ENCODE results near the gene KRT82. TPM values are rescaled to one million over a fixed set of nuclear protein-coding genes. Genes with fewer than 3 reads are reported as not detected.

The KRT82 gene
- total RNA-seq, 2 donors from 2014 or later: not detected

DNA sequence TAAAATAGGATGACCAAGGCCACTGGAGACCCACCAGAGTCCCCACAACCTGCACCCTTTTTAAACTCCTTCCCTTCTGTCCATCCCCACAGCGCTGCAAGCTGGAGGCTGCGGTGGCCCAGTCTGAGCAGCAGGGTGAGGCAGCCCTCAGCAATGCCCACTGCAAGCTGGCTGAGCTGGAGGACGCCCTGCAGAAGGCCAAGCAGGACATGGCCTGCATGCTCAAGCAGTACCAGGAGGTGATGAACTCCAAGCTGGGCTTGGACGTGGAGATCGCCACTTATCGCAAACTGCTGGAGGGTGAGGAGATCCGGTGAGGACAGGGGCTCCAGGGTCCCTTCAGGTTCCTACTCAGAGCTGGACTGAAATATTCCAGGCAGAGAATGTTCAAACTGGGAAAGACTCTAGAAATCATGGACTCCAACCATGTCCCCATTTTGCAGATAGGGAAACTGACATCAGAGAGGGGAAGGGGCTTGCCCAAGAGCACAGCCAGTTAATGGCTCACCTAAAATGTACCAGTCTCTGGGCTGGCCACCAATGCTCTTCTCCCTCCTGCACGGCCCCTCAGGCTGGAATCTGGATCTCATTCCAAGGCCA lies 56.0 kb downstream of the KRT82 start:
- H3K36me3 ChIP-seq (ENCODE audit: control insufficient read depth, insufficient read depth, low read length): no peaks in the 10 kb centered on the region
- Mint-ChIP-seq H3K27me3 (ENCODE audit: insufficient read depth) (no peaks in the 10 kb centered on the region), H3K4me1 (peaks cover 4% of the 10 kb centered on the region), H3K27ac (no peak overlapping the region), H3K4me3 (no peak overlapping the region), H3K36me3 (ENCODE audit: low read depth) (no peaks in the 10 kb centered on the region), H3K9me3 (no peaks in the 10 kb centered on the region)
- H3K4me1 ChIP-seq (ENCODE audit: control insufficient read depth, insufficient read depth, low read length): no peaks in the 10 kb centered on the region
- no peak overlapping the region for H3K4me3 ChIP-seq (ENCODE audit: low read length)
- H3K27ac ChIP-seq (ENCODE audit: low read depth, low read length): no peak overlapping the region
- no peak overlapping the region for H3K9ac ChIP-seq (ENCODE audit: extremely low read depth, low read length, poor library complexity, severe bottlenecking)
- no peaks in the 10 kb centered on the region for H3K9me3 ChIP-seq (ENCODE audit: control insufficient read depth, low read length)
- 89 to 95% methylated on average over 5 to 8 of the region's 8 CpGs for WGBS, 2 experiments (ENCODE audit: insufficient coverage in 1 of 2, insufficient read length in 1 of 2)
- H3K27me3 ChIP-seq (ENCODE audit: control insufficient read depth, insufficient read depth, low read length, poor library complexity, severe bottlenecking): peaks cover 7% of the 10 kb centered on the region
- peak; percentile 44 for DNase-seq
- TF ChIP-seq, protein P1, sequence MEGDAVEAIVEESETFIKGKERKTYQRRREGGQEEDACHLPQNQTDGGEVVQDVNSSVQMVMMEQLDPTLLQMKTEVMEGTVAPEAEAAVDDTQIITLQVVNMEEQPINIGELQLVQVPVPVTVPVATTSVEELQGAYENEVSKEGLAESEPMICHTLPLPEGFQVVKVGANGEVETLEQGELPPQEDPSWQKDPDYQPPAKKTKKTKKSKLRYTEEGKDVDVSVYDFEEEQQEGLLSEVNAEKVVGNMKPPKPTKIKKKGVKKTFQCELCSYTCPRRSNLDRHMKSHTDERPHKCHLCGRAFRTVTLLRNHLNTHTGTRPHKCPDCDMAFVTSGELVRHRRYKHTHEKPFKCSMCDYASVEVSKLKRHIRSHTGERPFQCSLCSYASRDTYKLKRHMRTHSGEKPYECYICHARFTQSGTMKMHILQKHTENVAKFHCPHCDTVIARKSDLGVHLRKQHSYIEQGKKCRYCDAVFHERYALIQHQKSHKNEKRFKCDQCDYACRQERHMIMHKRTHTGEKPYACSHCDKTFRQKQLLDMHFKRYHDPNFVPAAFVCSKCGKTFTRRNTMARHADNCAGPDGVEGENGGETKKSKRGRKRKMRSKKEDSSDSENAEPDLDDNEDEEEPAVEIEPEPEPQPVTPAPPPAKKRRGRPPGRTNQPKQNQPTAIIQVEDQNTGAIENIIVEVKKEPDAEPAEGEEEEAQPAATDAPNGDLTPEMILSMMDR (conservative IDR thresholded peaks at IDR 0.05): no peak

DNA sequence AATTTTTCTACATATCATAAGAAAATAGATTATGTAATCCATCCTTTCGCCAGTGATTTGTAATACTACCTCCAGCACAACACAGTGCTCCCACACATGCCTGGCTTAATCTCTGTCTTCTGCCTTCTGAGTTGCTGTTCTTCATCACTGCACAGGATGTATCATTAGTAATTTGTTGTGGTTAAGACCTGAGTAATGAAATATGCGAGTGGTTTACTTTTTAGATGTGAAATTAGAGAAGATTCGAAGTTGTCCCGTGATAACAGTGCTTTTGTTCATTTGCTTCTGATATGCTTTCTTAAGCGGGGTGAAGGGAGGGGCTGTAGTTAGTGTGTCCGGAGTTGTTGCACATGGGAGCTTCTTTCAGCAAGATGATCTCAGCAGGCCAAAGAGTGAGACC lies 56.9 kb downstream of the KRT82 start:
- no peaks in the 10 kb centered on the region for H3K27me3 Mint-ChIP-seq (ENCODE audit: insufficient read depth)
- no peak overlapping the region for H3K27ac Mint-ChIP-seq
- H3K4me3 Mint-ChIP-seq: no peak overlapping the region
- Histone ChIP-seq H3K27ac (ENCODE audit: low read depth, low read length) (no peak overlapping the region), H3K9me3 (ENCODE audit: control insufficient read depth, low read length) (no peaks in the 10 kb centered on the region), H3K27me3 (ENCODE audit: control insufficient read depth, insufficient read depth, low read length, poor library complexity, severe bottlenecking) (peaks cover 7% of the 10 kb centered on the region), H3K36me3 (ENCODE audit: control insufficient read depth, insufficient read depth, low read length) (no peaks in the 10 kb centered on the region), H3K4me3 (ENCODE audit: low read length) (no peak overlapping the region), H3K9ac (ENCODE audit: extremely low read depth, low read length, poor library complexity, severe bottlenecking) (no peak overlapping the region), H3K4me1 (ENCODE audit: control insufficient read depth, insufficient read depth, low read length) (no peaks in the 10 kb centered on the region)
- TF ChIP-seq, protein P1 (conservative IDR thresholded peaks at IDR 0.05): no peak
- H3K9me3 Mint-ChIP-seq: no peaks in the 10 kb centered on the region
- H3K4me1 Mint-ChIP-seq: peaks cover 4% of the 10 kb centered on the region
- 88 to 93% methylated on average over 5 to 6 of the region's 6 CpGs for WGBS, 2 experiments (ENCODE audit: insufficient coverage in 1 of 2, insufficient read length in 1 of 2)
- DNase-seq: no peak
- H3K36me3 Mint-ChIP-seq (ENCODE audit: low read depth): no peaks in the 10 kb centered on the region

DNA sequence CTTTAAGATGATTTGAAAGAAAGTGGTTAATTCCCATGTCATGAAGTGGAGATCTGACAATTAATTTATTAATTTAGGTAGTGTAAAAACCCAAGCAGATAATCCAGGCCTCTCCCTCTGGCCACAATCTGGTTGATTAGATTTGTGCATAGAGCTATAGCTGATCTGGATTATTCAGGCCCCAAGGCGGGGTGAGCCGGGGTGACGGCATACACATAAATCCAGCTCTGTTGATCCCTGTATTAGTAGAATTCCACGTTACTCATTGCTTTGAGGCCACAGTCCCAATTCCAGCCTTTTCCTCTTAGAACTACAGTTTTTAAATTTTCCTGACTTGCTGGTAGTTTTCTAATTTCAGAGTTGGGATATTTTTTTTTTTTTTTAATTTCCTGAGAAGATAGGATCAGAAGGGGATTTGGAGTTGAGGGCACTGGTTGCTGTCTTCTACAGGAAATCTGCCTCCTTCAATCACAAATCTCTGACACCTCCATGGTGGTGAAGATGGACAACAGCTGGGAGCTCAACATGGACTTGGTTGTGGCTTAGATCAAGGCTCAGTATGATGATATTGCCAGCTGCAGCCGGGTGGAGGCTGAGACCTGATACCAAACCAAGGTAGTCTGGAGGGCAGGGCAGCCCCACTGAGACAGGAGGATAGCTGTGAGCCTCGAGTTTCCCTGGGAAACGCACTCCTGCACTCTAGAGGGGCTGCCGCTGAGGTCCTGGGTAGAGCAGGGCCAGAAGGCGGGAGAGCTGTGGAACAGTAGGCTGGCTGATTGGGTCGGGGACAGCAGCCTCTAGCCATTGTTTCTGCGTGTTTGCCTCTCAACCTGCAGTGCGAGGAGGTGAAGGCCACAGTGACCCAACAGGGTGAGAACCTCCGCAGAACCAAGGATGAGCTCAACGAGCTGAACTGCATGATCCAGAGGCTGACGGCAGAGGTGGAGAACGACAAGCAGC lies 58.3 kb downstream of the KRT82 start:
- Histone ChIP-seq H3K9ac (ENCODE audit: extremely low read depth, low read length, poor library complexity, severe bottlenecking) (no peak overlapping the region), H3K36me3 (ENCODE audit: control insufficient read depth, insufficient read depth, low read length) (no peaks in the 10 kb centered on the region), H3K4me3 (ENCODE audit: low read length) (no peak overlapping the region), H3K4me1 (ENCODE audit: control insufficient read depth, insufficient read depth, low read length) (no peaks in the 10 kb centered on the region), H3K27me3 (ENCODE audit: control insufficient read depth, insufficient read depth, low read length, poor library complexity, severe bottlenecking) (peaks cover 3% of the 10 kb centered on the region), H3K27ac (ENCODE audit: low read depth, low read length) (no peak overlapping the region), H3K9me3 (ENCODE audit: control insufficient read depth, low read length) (peaks cover 7% of the 10 kb centered on the region)
- Mint-ChIP-seq H3K27me3 (ENCODE audit: insufficient read depth) (peaks cover 1% of the 10 kb centered on the region), H3K4me3 (no peak overlapping the region), H3K4me1 (peaks cover 4% of the 10 kb centered on the region), H3K27ac (no peak overlapping the region), H3K36me3 (ENCODE audit: low read depth) (no peaks in the 10 kb centered on the region), H3K9me3 (peaks cover 7% of the 10 kb centered on the region)
- DNase-seq: no peak
- 72 to 80% methylated on average over 6 to 16 of the region's 16 CpGs for WGBS, 2 experiments (ENCODE audit: insufficient coverage in 1 of 2, insufficient read length in 1 of 2)
- TF ChIP-seq, protein P1 (conservative IDR thresholded peaks at IDR 0.05): no peak

Data from endodermal cell (in vitro differentiated cells).